K562 (cell line): ENCODE results near the gene BCL6B.

Experiments
- CBX8 ChIP-seq: fragments of 200-600 bp; sonication (generic); IDR thresholded peaks from 2 replicates; pipeline ENCODE4 v1.6.1; 2012; ENCODE audit warnings: borderline replicate concordance, mixed run types, low read depth, mild to moderate bottlenecking, moderate library complexity, mixed read lengths, low read length, control low read depth, inconsistent platforms; ENCODE audit not compliant: poor library complexity, severe bottlenecking; ENCODE audit errors: extremely low read depth
- ID3 ChIP-seq, 2 experiments: fragments of 250-450 bp in 1 of 2; fragments of 450-650 bp in 1 of 2; sonication (Bioruptor Pico) in 1 of 2; IDR thresholded peaks; 2 replicates each; pipeline versions ENCODE4 v1.6.1 to v1.8.0; 2016 to 2021; ENCODE audit warnings: mild to moderate bottlenecking in 2 of 2, moderate library complexity in 2 of 2, missing compliant biosample characterization in 1 of 2, missing genetic modification characterization in 1 of 2
- MNT ChIP-seq, 2 experiments: fragments of 450-650 bp; conservative IDR thresholded peaks; 2 replicates each; pipeline ENCODE4 v1.6.1; 2017; ENCODE audit warnings: mild to moderate bottlenecking in 2 of 2, moderate library complexity in 2 of 2
- ZBTB34 ChIP-seq: fragments of 250-450 bp; sonication (Bioruptor Pico); IDR thresholded peaks from 2 replicates; pipeline ENCODE4 v1.8.0; 2021; ENCODE audit warnings: mild to moderate bottlenecking, moderate library complexity

GRCh38 chr17:7014995-7015958 lies 7.6 kb upstream of the BCL6B start:
- TF ChIP-seq MNT (conservative IDR thresholded peaks at IDR 0.05) (no peak), CBX8 (no peak), ZBTB34 (CRISPR knock-in tag) (no peak), ID3 (CRISPR knock-in tag; IDR thresholded peaks at IDR 0.05) (no peak), ID3 (tag; IDR thresholded peaks at IDR 0.05) (no peak)
